Effector CD4-positive, alpha-beta T cell (primary cell): ENCODE measurements around the gene DUOX2.
"Not testable (repeated sequence)": the region's sequence is repeated elsewhere in the genome, so short reads cannot be mapped to it uniquely, and the experiment has no call there.

Source experiments
- DNase-seq: peaks from one replicate; pipeline ENCODE4 v3.0.0-alpha.2; 2020

The DUOX2 gene

DNA sequence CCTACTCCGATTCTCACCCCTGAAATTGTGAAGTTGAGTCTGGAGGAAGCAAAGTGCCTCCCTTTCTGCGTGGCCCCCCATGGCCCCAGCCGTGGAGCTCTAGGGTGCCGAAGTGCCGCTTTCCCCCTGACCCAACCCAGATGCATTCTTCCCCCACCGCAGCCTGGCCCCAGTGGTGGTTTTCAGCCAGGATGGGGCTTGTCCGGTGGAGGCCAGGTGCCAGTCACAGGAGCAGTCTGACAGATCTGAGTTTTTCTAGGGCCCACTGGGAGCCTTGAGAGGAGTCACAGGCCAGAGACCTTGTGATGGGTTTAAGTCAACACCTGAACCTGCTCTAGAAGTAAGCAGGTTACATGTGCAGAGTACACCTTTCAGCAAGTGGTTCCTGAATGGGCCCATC lies 51.7 kb downstream of the DUOX2 start:
- not testable (repeated sequence) for DNase-seq

DNA sequence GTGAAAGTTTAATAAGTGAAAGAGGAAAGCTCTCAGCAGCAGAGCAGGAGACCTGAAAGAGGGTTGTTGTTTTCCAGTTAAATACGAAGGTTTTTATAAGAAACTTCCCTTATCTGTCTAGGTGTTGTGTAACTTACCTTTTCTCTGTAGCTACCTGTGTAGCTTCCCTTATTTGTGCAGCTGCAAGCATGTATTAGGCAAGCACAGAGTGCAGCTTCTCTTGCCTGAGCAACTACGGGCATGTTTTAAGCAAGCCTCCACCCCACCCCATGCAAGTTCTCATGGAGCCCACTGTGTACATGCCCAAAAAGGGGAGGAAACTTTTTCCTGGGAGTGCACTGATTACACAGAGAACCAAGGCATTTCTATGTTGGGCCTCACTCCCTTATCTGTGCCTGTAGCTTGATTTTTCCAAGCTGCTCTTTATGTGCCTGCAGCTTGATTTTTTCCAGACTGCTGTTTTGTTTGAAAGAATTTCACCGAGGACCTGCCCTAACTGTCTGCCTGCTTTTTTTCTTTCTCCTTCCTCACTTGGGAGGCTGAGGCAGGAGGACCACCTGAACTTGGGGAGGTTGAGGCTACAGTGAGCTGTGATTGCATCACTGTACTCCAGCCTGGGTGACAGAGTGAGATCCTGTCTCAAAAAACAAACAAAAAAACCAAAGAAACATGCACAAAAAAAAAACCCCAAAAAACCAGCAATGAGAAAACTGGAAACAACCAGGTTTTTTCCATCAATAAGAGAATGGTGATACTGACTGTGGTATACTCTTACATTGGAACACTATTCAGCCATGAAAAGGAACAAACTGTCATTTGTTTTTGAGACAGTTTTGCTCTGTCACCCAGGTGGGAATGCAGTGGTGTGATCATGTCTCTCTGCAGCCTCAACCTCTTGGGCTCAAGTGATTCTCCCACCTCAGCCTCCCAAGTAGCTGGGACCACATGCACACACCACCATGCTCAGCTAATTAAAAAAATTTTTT lies 55.0 kb downstream of the DUOX2 start:
- not testable (repeated sequence) for DNase-seq

DNA sequence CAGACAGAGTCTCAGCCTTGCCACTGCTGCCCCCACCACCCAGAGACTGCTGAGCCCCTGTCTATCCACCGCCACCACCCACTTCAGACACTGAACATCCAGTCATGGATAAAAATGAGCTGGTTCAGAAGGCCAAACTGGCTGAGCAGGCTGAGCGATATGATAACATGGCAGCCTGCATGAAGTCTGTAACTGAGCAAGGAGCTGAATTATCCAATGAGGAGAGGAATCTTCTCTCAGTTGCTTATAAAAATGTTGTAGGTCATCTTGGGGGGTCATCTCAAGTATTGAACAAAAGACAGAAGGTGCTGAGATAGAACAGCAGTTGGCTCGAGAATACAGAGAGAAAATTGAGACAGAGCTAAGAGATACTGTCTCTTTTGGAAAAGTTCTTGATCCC lies 61.3 kb downstream of the DUOX2 start:
- DNase-seq = not testable (repeated sequence)

DNA sequence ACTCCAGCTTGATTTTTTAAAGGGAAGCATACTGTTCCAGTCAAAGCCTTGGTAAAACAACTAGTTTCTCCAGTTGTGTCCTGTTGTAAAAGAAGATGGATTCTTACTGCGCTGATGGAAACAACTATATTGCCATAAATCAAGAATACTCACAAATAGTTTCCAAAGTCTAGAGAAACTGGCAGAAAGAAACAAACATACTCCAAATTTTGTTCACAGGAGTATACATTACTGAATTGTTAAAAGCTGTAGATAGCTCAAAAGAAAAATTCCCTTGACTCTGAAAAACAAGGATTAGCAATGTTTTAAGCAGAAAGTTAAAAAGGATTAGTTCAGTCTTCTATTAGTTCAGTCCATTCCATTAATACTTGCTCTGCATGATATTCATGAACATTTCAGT lies 63.4 kb downstream of the DUOX2 start:
- DNase-seq = no peak

DNA sequence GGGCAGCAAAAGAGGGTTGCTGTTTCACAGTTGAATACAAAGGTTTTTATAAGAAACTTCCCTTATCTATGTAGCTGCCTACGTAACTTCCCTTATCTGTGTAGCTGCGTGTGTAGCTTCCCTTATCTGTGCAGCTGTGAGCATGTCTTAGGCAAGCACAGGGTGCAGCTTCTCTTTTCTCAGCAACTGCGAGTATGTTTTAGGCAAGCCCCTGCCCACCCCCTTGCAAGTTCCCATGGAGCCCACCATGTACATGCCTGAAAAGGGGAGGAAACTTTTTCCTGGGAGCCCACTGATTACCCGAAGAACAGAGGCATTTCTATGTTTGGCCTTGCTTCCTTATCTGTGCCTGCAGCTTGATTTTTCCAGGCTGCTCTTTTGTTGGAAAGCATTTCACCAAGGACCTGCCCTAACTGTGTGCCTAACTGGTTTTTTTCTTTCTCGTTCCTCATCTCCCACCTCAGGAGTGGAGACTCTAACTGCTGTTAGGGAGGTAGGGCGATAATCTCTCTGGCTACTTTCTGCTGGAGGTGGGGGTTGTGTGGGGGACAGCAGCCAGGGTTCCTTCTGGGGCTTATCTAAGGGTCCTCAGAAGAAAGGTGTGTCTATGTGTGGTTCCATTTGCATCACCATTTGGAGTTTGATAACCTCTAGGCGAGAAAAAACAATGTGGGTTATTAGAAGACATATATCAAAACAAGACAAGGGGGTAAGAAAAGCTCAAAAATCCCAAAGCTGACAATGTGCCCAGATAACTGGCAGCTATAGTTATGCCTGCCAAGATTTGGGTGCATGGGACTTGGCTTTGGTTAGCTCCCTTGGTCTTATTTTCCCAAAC lies 65.0 kb downstream of the DUOX2 start:
- DNase-seq = no peak

DNA sequence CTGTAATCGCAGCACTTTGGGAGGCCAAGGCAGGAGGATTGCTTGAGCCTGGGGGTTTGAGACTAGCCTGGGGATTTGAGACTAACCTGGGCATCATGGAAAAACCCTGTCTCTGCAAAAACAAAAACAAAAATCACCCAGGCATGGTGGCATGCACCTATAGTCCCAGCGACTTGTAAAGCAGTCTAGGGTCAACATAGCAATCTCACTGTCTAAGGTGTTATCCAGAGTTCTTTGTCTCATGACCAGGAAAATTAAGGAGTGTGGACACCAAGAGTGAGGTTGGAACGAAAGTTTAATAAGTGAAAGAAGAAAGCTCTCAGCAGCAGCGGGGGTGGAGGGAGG lies 65.6 kb downstream of the DUOX2 start:
- not testable (repeated sequence) for DNase-seq

DNA sequence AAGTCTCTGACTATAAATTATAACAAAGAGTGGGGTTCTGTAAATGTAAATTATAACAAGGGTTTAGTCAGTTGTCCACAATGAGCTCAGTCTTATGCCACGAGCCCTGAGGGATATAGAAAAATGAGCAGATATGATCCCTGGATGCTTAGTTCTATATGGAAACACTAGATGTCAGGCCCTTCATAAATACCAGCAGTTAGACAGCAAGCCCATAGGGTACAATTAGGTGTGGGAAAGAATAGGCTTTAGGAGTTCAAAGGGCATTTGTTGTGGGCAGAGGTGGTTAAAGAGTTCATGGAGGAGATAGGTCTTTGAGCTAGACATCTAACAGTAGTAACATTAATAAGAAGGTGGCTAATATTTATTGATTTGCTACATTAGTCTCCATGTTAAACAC lies 69.7 kb downstream of the DUOX2 start:
- not testable (repeated sequence) for DNase-seq

DNA sequence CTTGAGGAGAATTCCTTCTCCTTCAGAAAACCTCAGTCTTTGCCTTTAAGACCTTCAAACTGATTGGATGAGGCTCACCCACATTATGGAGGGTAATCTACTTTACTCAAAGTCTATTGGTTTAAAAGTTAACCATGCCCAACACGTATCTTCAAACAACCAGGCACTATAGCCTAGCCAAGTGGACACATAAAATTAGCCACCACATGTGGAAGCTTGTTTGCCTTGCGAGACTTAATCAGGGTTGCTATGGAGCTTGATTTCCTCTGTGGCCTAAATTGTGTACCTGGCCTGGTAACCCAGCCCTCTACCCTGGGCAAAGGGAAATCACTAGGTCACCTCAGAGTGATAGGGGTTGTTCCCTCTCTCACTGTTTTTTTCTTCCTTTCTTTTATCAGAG lies 71.1 kb downstream of the DUOX2 start:
- DNase-seq = not testable (repeated sequence)
